T-helper 2 cell (primary cell): ENCODE results near the gene IQCE.
"Not testable (repeated sequence)": the region's sequence is repeated elsewhere in the genome, so short reads cannot be mapped to it uniquely, and the experiment has no call there.

Experiments used
- DNase-seq, 5 experiments: peaks; one replicate each; pipeline versions ENCODE4 v3.0.0 to v3.0.0-alpha.2; 2012 to 2022

Gene IQCE

GRCh38 chr7:2521341-2521745 lies 37.4 kb upstream of the IQCE start:
- no peak for DNase-seq

GRCh38 chr7:2521952-2522591 lies 36.7 kb upstream of the IQCE start:
- peak in 4 of 5 experiments; percentile 52 to 88 (median 72) for DNase-seq

- DNase-seq, result peak in 1 of 5 experiments; percentile 50
Observed at GRCh38 chr7:2522780-2523433, 35.9 kb upstream of the IQCE start.

- no peak for DNase-seq
Observed at GRCh38 chr7:2523461-2523936, 35.3 kb upstream of the IQCE start.

- DNase-seq, result no peak
Observed at GRCh38 chr7:2523941-2524807, 34.6 kb upstream of the IQCE start.

- no peak for DNase-seq
Observed at GRCh38 chr7:2524808-2525657, 33.7 kb upstream of the IQCE start.

DNA sequence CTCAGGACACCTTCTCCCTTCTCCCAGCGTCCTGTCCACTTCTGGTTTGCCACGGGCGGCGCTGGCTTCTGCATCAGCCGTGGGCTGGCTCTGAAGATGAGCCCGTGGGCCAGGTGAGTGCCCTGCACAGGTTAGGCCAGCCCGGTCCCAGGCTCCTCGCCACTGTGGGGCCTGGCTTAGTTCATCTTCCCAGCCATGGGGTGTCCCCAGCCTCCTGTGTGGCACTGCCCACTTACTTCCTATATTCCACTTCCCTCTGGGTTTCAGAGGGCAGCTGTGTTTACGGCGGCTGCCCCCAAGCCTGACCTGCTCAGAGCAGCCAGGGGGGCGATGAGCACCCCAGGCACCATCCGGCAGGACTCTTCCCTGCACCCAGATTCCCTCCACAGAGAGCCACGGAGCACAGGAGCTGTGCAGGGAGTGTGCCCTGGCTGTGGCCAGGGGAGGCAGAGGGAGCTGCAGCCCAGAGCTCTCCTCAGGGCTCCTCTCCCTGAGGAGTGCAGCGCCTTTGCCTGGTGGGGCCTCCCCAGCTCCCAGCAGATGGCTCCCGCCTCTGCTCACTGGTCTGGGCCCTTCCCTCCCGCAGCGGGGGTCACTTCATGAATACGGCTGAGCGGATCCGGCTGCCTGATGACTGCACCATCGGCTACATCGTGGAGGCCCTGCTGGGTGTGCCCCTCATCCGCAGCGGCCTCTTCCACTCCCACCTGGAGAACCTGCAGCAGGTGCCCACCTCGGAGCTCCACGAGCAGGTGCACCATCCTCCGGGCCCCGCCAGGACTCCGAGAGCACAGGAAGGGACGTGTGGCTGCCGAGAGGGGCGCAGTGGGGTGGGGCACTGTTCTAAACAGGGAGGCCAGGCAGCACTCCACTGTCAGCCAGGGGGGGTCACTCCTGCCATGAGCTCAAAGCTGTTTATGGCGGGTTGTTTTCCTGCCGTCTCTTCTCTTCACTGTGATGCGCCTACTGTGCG lies 32.8 kb upstream of the IQCE start:
- DNase-seq, result no peak

DNA sequence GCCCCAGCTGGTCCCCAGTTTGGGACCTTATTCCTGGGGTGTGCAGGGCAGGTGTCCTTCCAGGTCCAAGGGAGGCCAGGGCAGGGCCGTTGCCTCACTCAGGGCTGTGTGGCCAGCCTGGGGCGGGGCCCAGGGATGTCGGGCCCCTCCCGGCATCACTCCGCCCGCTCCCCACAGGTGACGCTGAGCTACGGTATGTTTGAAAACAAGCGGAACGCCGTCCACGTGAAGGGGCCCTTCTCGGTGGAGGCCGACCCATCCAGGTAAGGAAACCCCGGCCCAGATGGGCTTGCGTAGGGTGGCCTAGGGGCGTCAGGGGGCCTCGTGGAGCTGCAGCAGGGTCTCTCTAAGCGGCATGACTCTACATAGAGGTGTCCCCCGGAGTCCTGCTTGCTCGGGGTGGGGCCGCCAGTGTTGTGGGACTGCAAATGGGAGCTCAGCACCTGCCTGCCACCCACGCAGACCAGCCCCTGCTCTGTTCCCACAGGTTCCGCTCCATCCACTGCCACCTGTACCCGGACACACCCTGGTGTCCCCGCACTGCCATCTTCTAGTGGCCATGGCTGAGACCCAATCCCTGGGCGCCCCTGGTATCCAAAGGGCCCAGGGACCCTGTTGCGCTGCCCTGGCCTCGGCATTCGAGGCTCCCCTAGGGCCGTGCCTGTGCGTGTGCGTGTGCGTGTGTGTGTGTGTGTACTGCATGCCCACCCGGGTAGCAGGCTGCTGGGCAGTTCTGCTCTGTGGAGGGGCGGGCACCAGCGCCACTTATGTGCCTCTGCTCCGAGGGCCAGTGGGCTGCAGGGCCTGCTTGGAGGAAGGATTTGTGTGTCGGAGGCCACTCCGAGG lies 31.9 kb upstream of the IQCE start:
- no peak for DNase-seq

- DNase-seq, result peak in 2 of 5 experiments; percentile 41 to 72
Observed at GRCh38 chr7:2527505-2528467, 31.0 kb upstream of the IQCE start.

DNA sequence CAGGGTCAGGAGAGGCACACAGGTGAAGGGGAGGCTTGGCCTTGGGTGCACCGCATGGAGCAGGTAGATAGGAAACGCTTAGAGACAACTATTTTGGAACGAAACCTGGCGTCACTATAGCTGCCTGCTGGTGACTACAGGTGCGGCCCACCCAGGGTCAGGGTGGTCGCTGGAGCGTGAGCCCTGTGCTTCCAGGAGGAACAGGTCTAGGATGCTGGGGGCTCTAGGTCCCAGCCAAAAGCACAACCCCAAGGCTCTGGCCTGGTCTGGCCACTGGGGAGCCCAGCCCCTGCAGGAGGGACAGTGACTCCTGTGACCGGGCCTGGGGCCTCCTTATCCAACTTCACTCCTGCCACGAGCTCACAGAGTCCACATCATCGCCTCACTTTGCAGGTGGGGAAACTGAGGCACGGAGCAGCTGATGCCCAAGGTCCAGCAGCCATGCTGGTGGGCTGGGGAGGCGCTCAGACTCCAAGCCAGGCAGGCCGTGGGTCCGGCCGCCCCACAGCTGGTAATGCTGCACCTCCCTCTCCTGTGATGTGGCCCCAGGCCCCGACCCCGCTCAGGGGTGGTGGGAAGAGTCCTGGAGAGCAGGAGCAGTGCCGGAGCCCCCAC lies 30.2 kb upstream of the IQCE start:
- no peak for DNase-seq

DNA sequence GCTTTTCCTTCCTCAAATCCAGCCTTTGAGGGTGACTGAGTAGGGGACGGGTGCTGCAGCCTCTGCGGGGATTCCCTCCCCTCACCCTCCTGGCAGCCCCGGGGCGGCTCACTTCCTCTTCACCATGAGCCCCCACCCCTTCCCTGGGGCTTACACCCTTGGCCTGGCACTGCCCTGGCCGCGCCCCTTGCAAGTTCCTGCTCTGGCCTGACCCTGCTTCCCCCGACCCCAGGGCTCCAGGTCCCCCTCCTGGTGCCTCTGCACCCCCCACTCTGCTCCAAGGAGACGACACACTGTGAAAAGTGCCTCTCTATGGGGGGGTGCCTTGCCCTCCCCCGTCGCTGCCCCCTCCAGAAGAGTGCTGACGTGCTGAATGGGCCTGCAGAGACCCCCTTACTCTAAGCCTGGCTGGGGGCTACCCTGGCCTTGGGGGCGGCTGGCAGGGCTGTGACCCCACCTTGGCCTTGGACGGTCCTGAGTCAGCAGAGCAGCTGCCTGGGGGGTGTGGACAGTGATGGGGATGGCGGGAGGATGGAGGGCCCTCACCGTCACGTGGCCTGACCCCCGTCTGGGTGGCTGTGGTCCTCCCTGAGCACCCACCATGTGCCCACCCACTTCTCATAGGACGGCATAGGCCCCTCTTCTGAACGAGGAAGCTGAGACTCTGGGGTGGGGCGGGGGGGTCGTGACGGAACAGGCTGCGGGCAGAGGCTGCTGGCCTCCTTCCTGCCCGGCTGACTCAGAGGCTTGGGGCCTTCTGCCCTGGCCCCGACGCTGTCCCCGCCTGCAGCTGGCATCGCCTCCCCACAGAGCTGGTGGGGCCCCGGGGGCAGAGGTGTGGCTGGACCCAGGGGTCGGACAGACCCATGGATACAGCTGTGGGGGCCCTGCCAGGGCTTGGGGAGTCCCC lies 29.4 kb upstream of the IQCE start:
- peak in 4 of 5 experiments; percentile 31 to 84 (median 58) for DNase-seq

- peak; percentile 39 to 93 (median 74) for DNase-seq
Observed at GRCh38 chr7:2530071-2530987, 28.4 kb upstream of the IQCE start.

GRCh38 chr7:2530994-2531795 lies 27.6 kb upstream of the IQCE start:
- peak in 2 of 5 experiments; percentile 6 to 7 for DNase-seq

DNA sequence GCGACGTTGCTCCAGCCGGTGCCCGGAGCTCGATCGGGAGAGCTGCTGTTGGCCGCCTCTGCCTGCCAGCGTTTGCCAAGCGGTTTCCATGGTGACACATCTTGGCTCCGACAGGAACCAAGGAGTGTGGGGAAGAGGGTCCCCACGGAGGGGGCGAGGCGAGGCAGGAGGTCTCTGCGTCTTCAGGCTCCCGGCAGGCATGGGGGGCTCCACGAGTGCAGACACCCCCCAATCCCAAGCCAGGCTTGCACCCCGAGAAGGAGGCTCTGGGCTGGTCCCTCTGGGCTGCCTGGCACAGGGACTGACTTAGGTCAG lies 27.0 kb upstream of the IQCE start:
- not testable (repeated sequence) for DNase-seq

GRCh38 chr7:2532199-2532772 lies 26.5 kb upstream of the IQCE start:
- DNase-seq, result not testable (repeated sequence)
